Hypothalamus (tissue), 51 donors: Measurements from ENCODE around the gene FKRP.

ENCODE experiments used
- DNase-seq, 51 donors: peaks; one replicate each; lab custom pipeline; 2025; lab: John Stamatoyannopoulos, UW

Gene FKRP

GRCh38 chr19:46730595-46730994, 15.3 kb upstream of the FKRP start:
- DNase-seq: no peak

- DNase-seq: peak in 1 of 51 donors; percentile 14
Observed at GRCh38 chr19:46731007-46731501, 14.8 kb upstream of the FKRP start.

- peak in 1 of 51 donors; percentile 41 for DNase-seq
Observed at GRCh38 chr19:46731584-46731983, 14.3 kb upstream of the FKRP start.

- DNase-seq: no peak
Observed at GRCh38 chr19:46732172-46732938, 13.5 kb upstream of the FKRP start.

- DNase-seq: peak in 6 of 51 donors; percentile 12 to 33 (median 23)
Observed at GRCh38 chr19:46732966-46733689, 12.7 kb upstream of the FKRP start.

- DNase-seq: no peak
Observed at GRCh38 chr19:46733690-46734292, 12.1 kb upstream of the FKRP start.

- DNase-seq: peak in 1 of 51 donors; percentile 13
Observed at GRCh38 chr19:46736531-46737297, 9.1 kb upstream of the FKRP start.

- no peak for DNase-seq
Observed at GRCh38 chr19:46737298-46737654, 8.6 kb upstream of the FKRP start.

- no peak for DNase-seq
Observed at GRCh38 chr19:46737761-46738171, 8.1 kb upstream of the FKRP start.

- peak in 20 of 51 donors; percentile 12 to 72 (median 35) for DNase-seq
Observed at GRCh38 chr19:46739290-46739771, 6.5 kb upstream of the FKRP start.

GRCh38 chr19:46741447-46741846, 4.4 kb upstream of the FKRP start:
- DNase-seq: no peak

- no peak for DNase-seq
Observed at GRCh38 chr19:46742926-46743480, 2.9 kb upstream of the FKRP start.

- no peak for DNase-seq
Observed at GRCh38 chr19:46744005-46744691, 1.7 kb upstream of the FKRP start.

- DNase-seq: no peak
Observed at GRCh38 chr19:46745030-46745429, 827 bp upstream of the FKRP start.

- peak in 34 of 51 donors; percentile 8 to 75 (median 40) for DNase-seq
Observed at GRCh38 chr19:46746281-46747057, 612 bp downstream of the FKRP start, which contains the start of gene STRN4. STRN4 (minus strand) TSS chr19:46746450; CDS start chr19:46746430, 20 bp downstream.

- peak in 16 of 51 donors; percentile 4 to 48 (median 26) for DNase-seq
Observed at GRCh38 chr19:46748325-46749109, 2.7 kb downstream of the FKRP start.

GRCh38 chr19:46753420-46754155, 7.7 kb downstream of the FKRP start:
- peak in 6 of 51 donors; percentile 6 to 37 (median 16) for DNase-seq
